Measurements from ENCODE around the gene GID4.

DNA sequence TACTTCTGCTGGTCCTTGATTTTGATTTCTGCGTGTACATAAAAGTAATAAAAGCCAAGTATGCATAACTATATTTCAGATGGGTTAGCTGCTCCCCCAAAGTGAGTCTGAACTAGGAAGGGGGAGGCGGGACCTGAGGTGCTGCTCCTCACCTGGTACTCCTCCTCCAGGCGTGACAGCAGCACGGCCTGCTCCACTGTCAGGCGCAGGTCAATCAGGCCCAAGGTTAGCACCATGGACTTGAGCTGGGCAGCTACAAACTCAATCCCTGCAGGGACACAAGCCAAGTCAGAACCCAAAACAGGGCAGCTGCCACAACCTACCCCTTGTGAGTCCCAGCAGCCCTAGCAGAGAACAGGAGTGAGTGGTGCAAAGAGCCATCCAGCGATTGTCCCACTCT lies 18.2 kb upstream of the GID4 start:
- TF ChIP-seq, protein P1, sequence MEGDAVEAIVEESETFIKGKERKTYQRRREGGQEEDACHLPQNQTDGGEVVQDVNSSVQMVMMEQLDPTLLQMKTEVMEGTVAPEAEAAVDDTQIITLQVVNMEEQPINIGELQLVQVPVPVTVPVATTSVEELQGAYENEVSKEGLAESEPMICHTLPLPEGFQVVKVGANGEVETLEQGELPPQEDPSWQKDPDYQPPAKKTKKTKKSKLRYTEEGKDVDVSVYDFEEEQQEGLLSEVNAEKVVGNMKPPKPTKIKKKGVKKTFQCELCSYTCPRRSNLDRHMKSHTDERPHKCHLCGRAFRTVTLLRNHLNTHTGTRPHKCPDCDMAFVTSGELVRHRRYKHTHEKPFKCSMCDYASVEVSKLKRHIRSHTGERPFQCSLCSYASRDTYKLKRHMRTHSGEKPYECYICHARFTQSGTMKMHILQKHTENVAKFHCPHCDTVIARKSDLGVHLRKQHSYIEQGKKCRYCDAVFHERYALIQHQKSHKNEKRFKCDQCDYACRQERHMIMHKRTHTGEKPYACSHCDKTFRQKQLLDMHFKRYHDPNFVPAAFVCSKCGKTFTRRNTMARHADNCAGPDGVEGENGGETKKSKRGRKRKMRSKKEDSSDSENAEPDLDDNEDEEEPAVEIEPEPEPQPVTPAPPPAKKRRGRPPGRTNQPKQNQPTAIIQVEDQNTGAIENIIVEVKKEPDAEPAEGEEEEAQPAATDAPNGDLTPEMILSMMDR (conservative IDR thresholded peaks at IDR 0.05; ENCODE audit: low read length), result no peak
- TF ChIP-seq EZH2phosphoT487 (IDR thresholded peaks at IDR 0.05; ENCODE audit: borderline replicate concordance), result no peak

Data from Loucy (cell line).